ENCODE measurements around the gene ZNF282.

DNA sequence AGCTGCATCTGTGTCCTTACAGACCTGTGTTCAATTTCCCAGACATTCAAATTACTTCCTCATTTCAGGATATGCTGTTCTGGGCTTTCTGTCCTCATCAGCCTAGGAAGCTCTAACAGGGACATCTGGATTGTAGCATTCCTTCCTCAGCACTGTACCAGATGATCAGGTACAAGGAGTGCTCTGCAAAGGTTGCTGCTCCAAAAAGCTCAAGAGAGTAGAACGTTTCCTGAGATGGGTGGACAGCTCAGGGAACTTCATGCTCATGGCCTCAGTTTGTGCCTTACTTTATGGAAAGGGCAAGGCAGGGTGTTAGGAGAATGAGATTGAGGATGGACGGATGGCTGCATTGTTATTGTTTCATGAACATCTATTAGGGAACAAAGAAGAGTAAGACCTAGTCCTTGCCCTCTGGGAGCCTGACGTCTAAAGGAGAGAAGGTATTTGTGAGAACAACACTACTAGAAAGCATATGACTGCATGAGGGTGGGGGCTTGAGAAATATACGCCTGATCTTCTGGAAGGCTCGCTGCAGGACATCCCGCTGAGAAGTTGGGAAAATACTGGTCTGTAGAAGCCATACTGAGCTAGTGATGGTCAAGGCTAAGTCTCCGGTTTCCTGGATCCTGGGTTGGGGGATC is 33.6 kb downstream of the ZNF282 start:
- TF ChIP-seq, protein P1, sequence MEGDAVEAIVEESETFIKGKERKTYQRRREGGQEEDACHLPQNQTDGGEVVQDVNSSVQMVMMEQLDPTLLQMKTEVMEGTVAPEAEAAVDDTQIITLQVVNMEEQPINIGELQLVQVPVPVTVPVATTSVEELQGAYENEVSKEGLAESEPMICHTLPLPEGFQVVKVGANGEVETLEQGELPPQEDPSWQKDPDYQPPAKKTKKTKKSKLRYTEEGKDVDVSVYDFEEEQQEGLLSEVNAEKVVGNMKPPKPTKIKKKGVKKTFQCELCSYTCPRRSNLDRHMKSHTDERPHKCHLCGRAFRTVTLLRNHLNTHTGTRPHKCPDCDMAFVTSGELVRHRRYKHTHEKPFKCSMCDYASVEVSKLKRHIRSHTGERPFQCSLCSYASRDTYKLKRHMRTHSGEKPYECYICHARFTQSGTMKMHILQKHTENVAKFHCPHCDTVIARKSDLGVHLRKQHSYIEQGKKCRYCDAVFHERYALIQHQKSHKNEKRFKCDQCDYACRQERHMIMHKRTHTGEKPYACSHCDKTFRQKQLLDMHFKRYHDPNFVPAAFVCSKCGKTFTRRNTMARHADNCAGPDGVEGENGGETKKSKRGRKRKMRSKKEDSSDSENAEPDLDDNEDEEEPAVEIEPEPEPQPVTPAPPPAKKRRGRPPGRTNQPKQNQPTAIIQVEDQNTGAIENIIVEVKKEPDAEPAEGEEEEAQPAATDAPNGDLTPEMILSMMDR (IDR thresholded peaks at IDR 0.05; ENCODE audit: insufficient read depth, low read length, poor library complexity, severe bottlenecking): no peak
- no peak for TF ChIP-seq EZH2phosphoT487 (conservative IDR thresholded peaks at IDR 0.05; ENCODE audit: low read length)

Measured in SU-DHL-6 (cell line).